ENCODE data around the gene SPDYE2B.
"Not testable (repeated sequence)": the region's sequence is repeated elsewhere in the genome, so short reads cannot be mapped to it uniquely, and the experiment has no call there.

GRCh38 chr7:102695033-102695552 lies 45.0 kb downstream of the SPDYE2B start:
- TF ChIP-seq CTCF (IDR thresholded peaks at IDR 0.05); POLR2A (IDR thresholded peaks at IDR 0.05); POLR2AphosphoS5 (IDR thresholded peaks at IDR 0.05; ENCODE audit: insufficient read depth in 1 of 2, low read depth in 1 of 2): not testable (repeated sequence)

Data from vagina (tissue), 2 donors.